Naive thymus-derived CD8-positive, alpha-beta T cell (primary cell): ENCODE data around the gene SLC12A7. TPM values are rescaled to one million over a fixed set of nuclear protein-coding genes. Genes with fewer than 3 reads are reported as not detected.

Source experiments
- ATAC-seq, 2 donors: fragments of 150-1000 bp; cut with Tn5 transposase in 1 of 2; sonication (Bioruptor Pico), chemical (Tn5 transposase) in 1 of 2; 1 replicate in 1 of 2; 2 replicates in 1 of 2; pipeline ENCODE4 v1.10.0; 2021; ENCODE audit warnings: mild to moderate bottlenecking in 2 of 2, moderate library complexity in 2 of 2
- POLR2A ChIA-PET: fragments of 350-600 bp; sonication (Branson Sonifier 250); formaldehyde crosslinking; loops from one replicate; lab custom pipeline; 2021; ENCODE audit warnings: antibody characterized with exemption; lab: Charles Lee
- DNase-seq, 10 donors: peaks; one replicate each; pipeline versions ENCODE4 v3.0.0 to v3.0.0-alpha.2; 2020 to 2022
- H3K27ac Mint-ChIP-seq, 10 donors: one replicate each; pipeline ENCODE4 v1.8.0; 2020 to 2022; ENCODE audit warnings: mild to moderate bottlenecking in 10 of 10, mixed read lengths in 10 of 10, moderate library complexity in 4 of 10, inconsistent platforms in 1 of 10
- H3K27me3 Mint-ChIP-seq, 5 donors: one replicate each; pipeline ENCODE4 v1.8.0; 2021 to 2022; ENCODE audit warnings: mixed read lengths in 5 of 5
- H3K36me3 Mint-ChIP-seq, 3 donors: one replicate each; pipeline ENCODE4 v1.8.0; 2020 to 2022; ENCODE audit warnings: mixed read lengths in 3 of 3, mild to moderate bottlenecking in 2 of 3, inconsistent platforms in 1 of 3
- H3K4me1 Mint-ChIP-seq, 4 donors: one replicate each; pipeline ENCODE4 v1.8.0; 2021 to 2022; ENCODE audit warnings: mixed read lengths in 4 of 4
- H3K4me3 Mint-ChIP-seq, 10 donors: one replicate each; pipeline ENCODE4 v1.8.0; 2020 to 2022; ENCODE audit warnings: mild to moderate bottlenecking in 10 of 10, mixed read lengths in 10 of 10, moderate library complexity in 6 of 10, inconsistent platforms in 1 of 10
- H3K9me3 Mint-ChIP-seq, 9 donors: one replicate each; pipeline ENCODE4 v1.8.0; 2020 to 2022; ENCODE audit warnings: mixed read lengths in 9 of 9, mild to moderate bottlenecking in 3 of 9, inconsistent platforms in 1 of 9, moderate library complexity in 1 of 9
- polyA plus RNA-seq, 3 donors: library from polyadenylated mRNA; unstranded; fragments of 300-500 nt; fragmentation: Illumina TruSeq; gene quantifications; one replicate each; pipeline ENCODE4 v1.2.3, GENCODE V29; 2021
- total RNA-seq, 8 experiments: library from RNA in 2 of 8; stranded (reverse) in 2 of 8; gene quantifications; one replicate each; pipeline ENCODE4 v1.2.3 and lab custom pipeline; 2021 to 2026

SLC12A7 gene
- total and polyA plus RNA-seq, 5 experiments from 2014 or later, result 7.3 to 68.3 (median 25.4) TPM

DNA sequence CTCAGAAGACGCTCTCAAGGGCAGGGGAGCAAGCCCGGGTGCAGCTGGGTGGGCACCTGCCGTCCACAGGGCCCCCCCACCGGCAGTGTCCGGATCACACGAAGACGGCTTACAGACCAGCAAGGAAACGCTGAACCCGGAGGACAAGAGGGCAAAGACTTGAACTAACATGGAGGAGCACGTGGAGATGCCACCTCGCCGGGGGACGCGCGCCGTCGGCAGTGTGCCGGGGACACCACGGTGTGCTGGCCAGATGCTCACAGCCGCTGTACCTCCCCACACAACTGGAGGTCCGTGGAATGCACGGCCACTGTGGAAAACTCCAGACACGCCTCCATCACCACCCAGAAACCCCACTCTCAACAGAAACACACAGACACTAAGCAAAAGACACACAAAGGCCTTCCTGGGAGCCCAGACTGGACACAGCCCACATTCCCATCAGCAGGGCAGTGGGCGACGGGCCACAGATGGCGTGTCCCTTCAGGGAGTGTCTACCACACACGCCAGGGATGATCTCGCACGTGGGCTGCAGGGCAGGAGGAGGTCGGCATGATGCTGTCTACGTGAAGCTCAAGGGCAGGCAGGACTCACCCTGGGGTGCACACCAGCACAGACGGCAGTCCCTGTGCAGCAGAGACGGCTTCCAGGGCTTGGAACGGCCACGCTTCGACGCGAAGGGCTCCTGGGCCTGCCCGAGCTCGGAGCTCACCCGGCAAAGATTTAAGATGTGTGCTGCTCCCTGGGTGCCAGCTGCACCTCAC, 8.6 kb upstream of the SLC12A7 start:
- no peak for DNase-seq
- ATAC-seq, result no peak
- Mint-ChIP-seq H3K27me3 (no peaks in the 10 kb centered on the region), H3K36me3 (no peaks in the 10 kb centered on the region), H3K9me3 (no peaks in the 10 kb centered on the region), H3K4me3 (no peak overlapping the region), H3K27ac (peak overlapping the region in 2 of 10 donors; percentile 37 to 82), H3K4me1 (peaks cover 0 to 11% (median 10%) of the 10 kb centered on the region in 4 donors)
- POLR2A ChIA-PET, result no interaction called here

DNA sequence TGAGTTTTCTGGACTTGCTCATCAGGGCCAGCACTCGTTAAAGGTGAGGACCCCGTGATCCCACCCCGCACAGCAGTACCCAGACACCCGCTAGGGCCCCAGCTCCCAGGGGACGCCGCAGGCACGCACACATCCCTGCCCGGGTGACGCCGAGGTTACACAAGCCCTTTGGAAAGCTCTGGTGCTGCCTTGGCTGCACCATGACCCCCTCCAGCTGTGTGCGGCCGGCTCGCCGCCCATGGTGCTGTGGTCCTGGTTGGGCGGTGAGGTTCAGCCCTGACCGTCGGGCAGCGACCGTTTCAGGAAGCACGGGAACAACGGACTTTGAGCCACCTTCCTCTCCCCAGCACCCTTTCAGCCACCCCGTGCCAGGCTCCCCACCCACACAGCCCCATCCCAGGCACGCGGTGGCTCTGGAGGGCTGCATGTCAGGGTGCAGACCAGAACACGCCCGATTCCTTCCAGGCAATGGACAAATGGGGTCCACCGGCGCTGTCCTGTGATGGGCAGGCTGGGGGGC, 7.5 kb upstream of the SLC12A7 start:
- Mint-ChIP-seq H3K36me3 (no peaks in the 10 kb centered on the region), H3K4me3 (no peak overlapping the region), H3K9me3 (no peaks in the 10 kb centered on the region), H3K27me3 (no peaks in the 10 kb centered on the region), H3K4me1 (peaks cover 0 to 11% (median 8%) of the 10 kb centered on the region in 4 donors), H3K27ac (no peak overlapping the region)
- POLR2A ChIA-PET, result interaction anchor here (0.6 kb wide), 1 partner anchor 39 kb away, joined by 3 read pairs; no protein-coding TSS in a partner anchor
- DNase-seq (no peak), ATAC-seq (no peak)

DNA sequence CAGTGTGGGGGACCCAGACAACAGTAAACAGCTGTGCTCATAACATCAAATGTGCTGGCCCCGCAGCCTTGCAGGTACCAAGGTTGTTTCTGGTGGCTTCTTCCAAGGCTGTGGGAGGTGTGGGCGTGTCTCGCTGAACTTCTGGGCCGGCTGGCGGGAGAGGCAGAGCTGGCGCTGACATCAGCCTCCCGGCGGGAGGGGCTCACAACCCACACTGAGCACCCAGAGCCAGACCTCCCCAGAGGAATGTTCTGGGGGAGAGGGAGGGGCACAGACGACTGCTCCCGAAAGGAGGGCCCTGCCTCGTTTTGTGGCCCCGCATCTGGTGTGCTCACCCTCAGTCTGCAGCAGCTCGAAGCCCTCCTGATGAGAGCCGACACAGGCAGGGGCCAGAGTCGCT, 6.9 kb upstream of the SLC12A7 start:
- Mint-ChIP-seq H3K27me3 (no peaks in the 10 kb centered on the region), H3K36me3 (no peaks in the 10 kb centered on the region), H3K4me3 (no peak overlapping the region), H3K4me1 (peaks cover 0 to 11% (median 8%) of the 10 kb centered on the region in 4 donors), H3K27ac (no peak overlapping the region), H3K9me3 (no peaks in the 10 kb centered on the region)
- ATAC-seq, result peak in 1 of 2 donors; percentile 63
- POLR2A ChIA-PET, result interaction anchor here (0.6 to 2.1 kb wide), 2 partner anchors 13 to 38 kb away, joined by 3 to 16 read pairs; no protein-coding TSS in a partner anchor
- DNase-seq, result no peak

GRCh38 chr5:1118231-1118698, 6.4 kb upstream of the SLC12A7 start:
- no peaks in the 10 kb centered on the region for H3K27me3 Mint-ChIP-seq
- ATAC-seq (no peak), DNase-seq (no peak)
- peak overlapping the region in 1 of 10 donors; percentile 54 for H3K4me3 Mint-ChIP-seq
- H3K9me3 Mint-ChIP-seq, result no peaks in the 10 kb centered on the region
- H3K4me1 Mint-ChIP-seq, result peaks cover 0 to 11% (median 8%) of the 10 kb centered on the region in 4 donors
- H3K27ac Mint-ChIP-seq, result peak overlapping the region in 2 of 10 donors; percentile 15 to 89
- POLR2A ChIA-PET, result interaction anchor here (2.1 kb wide), 1 partner anchor 12 kb away, joined by 16 read pairs; no protein-coding TSS in a partner anchor
- no peaks in the 10 kb centered on the region for H3K36me3 Mint-ChIP-seq

- ATAC-seq, result no peak
- DNase-seq, result no peak
- no peaks in the 10 kb centered on the region for H3K9me3 Mint-ChIP-seq
- POLR2A ChIA-PET, result interaction anchor here (2.1 kb wide), 1 partner anchor 11 kb away, joined by 16 read pairs; no protein-coding TSS in a partner anchor
- H3K36me3 Mint-ChIP-seq, result no peaks in the 10 kb centered on the region
- H3K27ac Mint-ChIP-seq, result no peak overlapping the region
- H3K27me3 Mint-ChIP-seq, result no peaks in the 10 kb centered on the region
- H3K4me1 Mint-ChIP-seq, result peaks cover 0 to 14% (median 8%) of the 10 kb centered on the region in 4 donors
- no peak overlapping the region for H3K4me3 Mint-ChIP-seq
Observed at GRCh38 chr5:1116977-1117376, 5.1 kb upstream of the SLC12A7 start.

- POLR2A ChIA-PET, result no interaction called here
- no peaks in the 10 kb centered on the region for H3K36me3 Mint-ChIP-seq
Observed at GRCh38 chr5:1116109-1116740, 4.4 kb upstream of the SLC12A7 start.

DNA sequence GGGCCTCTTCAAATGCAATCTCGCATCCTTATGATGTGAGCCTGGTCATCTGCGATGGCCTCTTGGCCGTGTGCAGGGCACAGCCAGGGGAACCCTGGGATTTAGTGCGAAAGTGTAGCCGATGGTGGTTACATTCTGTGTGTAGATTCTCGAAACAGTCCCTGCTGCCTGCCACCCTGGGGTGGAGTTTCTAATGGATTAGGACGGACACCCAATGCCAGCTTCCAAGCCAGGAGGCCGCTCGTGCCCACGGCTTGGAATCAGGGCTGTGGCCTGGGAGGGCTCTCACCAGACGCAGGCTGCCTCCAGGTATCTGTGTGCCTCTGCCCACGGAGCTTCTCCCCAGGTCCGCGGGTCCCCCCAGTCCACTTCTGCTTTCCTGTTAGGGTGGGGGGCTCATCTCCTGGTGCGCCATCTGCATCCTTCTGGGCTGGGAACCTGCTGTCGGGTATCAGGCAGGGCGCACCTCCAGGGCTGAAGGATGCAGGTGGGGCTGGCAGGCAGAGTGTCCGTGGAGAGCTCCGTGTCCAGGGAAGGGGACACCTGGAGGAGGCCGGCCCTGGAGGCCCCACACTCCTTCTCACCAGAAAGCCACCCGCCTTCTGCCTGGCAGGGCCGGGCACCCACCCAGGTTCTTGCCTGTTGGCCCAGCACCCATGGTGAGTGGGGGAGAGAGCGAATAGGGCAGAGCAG, 3.4 kb upstream of the SLC12A7 start:
- Mint-ChIP-seq H3K27me3 (no peaks in the 10 kb centered on the region), H3K9me3 (no peaks in the 10 kb centered on the region), H3K4me3 (no peak overlapping the region), H3K27ac (no peak overlapping the region), H3K4me1 (peaks cover 2 to 21% (median 12%) of the 10 kb centered on the region in 4 donors), H3K36me3 (peaks cover 0 to under 1% (median 0%) of the 10 kb centered on the region in 3 donors)
- no peak for DNase-seq
- ATAC-seq, result no peak
- POLR2A ChIA-PET, result no interaction called here

More at GRCh38 chr5:1116109-1116740, 4.4 kb upstream of the SLC12A7 start:
- Mint-ChIP-seq H3K27me3 (no peaks in the 10 kb centered on the region), H3K4me1 (peaks cover 0 to 14% (median 8%) of the 10 kb centered on the region in 4 donors), H3K4me3 (no peak overlapping the region), H3K9me3 (no peaks in the 10 kb centered on the region), H3K27ac (no peak overlapping the region)
- ATAC-seq (no peak), DNase-seq (no peak)

- Mint-ChIP-seq H3K4me1 (peaks cover 8 to 33% (median 19%) of the 10 kb centered on the region in 4 donors), H3K4me3 (peak overlapping the region in 6 of 10 donors; percentile 36 to 68 (median 50)), H3K27ac (peak overlapping the region in 4 of 10 donors; percentile 8 to 31 (median 25)), H3K9me3 (no peaks in the 10 kb centered on the region), H3K36me3 (peaks cover 0 to 2% (median 0%) of the 10 kb centered on the region in 3 donors), H3K27me3 (no peaks in the 10 kb centered on the region)
- POLR2A ChIA-PET, result interaction anchor here (0.7 to 1.1 kb wide), 2 partner anchors 9 to 11 kb away, joined by 3 to 4 read pairs; no protein-coding TSS in a partner anchor
- DNase-seq, result no peak
- no peak for ATAC-seq
Observed at GRCh38 chr5:1113805-1114586, 2.1 kb upstream of the SLC12A7 start.

DNA sequence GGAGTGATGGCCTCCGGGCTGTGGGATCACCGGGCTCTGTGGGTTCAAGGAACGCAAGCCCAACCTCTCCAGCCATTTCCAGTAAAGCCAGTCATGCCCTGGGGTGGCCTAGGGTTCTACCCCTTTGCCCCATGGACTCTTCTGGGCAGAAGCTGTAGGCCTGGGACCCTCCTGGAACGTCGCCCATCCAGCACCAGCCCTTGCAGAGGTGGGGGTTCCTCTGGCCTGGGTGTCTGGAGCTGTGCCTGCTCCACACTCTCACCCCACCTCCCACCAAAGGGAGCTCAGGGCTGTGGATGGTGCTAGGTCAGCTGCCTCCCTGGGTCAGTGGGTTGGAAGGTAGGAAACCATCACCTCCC, 1.4 kb upstream of the SLC12A7 start:
- H3K4me3 Mint-ChIP-seq, result peak overlapping the region in 9 of 10 donors; percentile 36 to 69 (median 57)
- DNase-seq, result no peak
- no peaks in the 10 kb centered on the region for H3K9me3 Mint-ChIP-seq
- ATAC-seq, result no peak
- POLR2A ChIA-PET, result interaction anchor here (1.1 kb wide), 1 partner anchor 11 kb away, joined by 4 read pairs; no protein-coding TSS in a partner anchor
- peaks cover 9 to 33% (median 24%) of the 10 kb centered on the region in 4 donors for H3K4me1 Mint-ChIP-seq
- peaks cover 0 to 2% (median 0%) of the 10 kb centered on the region in 3 donors for H3K36me3 Mint-ChIP-seq
- H3K27ac Mint-ChIP-seq, result peak overlapping the region in 4 of 10 donors; percentile 29 to 81 (median 45)
- H3K27me3 Mint-ChIP-seq, result no peaks in the 10 kb centered on the region

- H3K27ac Mint-ChIP-seq, result peak overlapping the region in 3 of 10 donors; percentile 25 to 79 (median 53)
- H3K4me1 Mint-ChIP-seq, result peaks cover 10 to 35% (median 27%) of the 10 kb centered on the region in 4 donors
- no peaks in the 10 kb centered on the region for H3K9me3 Mint-ChIP-seq
- no peak for ATAC-seq
- POLR2A ChIA-PET, result interaction anchor here (1.1 kb wide), 1 partner anchor 10 kb away, joined by 4 read pairs; no protein-coding TSS in a partner anchor
- no peaks in the 10 kb centered on the region for H3K27me3 Mint-ChIP-seq
- H3K36me3 Mint-ChIP-seq, result peaks cover 0 to 2% (median 0%) of the 10 kb centered on the region in 3 donors
- H3K4me3 Mint-ChIP-seq, result peak overlapping the region in 9 of 10 donors; percentile 24 to 69 (median 64)
- no peak for DNase-seq
Observed at GRCh38 chr5:1112596-1113331, 901 bp upstream of the SLC12A7 start.

GRCh38 chr5:1111241-1111726, 579 bp downstream of the SLC12A7 start:
- Mint-ChIP-seq H3K9me3 (no peaks in the 10 kb centered on the region), H3K4me1 (peaks cover 23 to 48% (median 41%) of the 10 kb centered on the region in 4 donors), H3K27ac (peak overlapping the region; percentile 57 to 97 (median 92)), H3K27me3 (no peaks in the 10 kb centered on the region), H3K36me3 (peaks cover 0 to 2% (median 0%) of the 10 kb centered on the region in 3 donors), H3K4me3 (peak overlapping the region; percentile 85 to 93 (median 89))
- ATAC-seq, result peak; percentile 5 to 22
- POLR2A ChIA-PET, result no interaction called here
- DNase-seq, result peak in 1 of 10 donors; percentile 30
